HG02970 (cell line): ENCODE measurements around the gene GBP2.
"Not testable (repeated sequence)": the region's sequence is repeated elsewhere in the genome, so short reads cannot be mapped to it uniquely, and the experiment has no call there.

Source experiments
- ATAC-seq: cut with Tn5 transposase; IDR thresholded peaks from one replicate; pipeline ENCODE4 v1.9.1; 2021; ENCODE audit warnings: mild to moderate bottlenecking, moderate library complexity, moderate number of reproducible peaks; ENCODE audit not compliant: unreplicated experiment, low FRiP score

GBP2 gene

DNA sequence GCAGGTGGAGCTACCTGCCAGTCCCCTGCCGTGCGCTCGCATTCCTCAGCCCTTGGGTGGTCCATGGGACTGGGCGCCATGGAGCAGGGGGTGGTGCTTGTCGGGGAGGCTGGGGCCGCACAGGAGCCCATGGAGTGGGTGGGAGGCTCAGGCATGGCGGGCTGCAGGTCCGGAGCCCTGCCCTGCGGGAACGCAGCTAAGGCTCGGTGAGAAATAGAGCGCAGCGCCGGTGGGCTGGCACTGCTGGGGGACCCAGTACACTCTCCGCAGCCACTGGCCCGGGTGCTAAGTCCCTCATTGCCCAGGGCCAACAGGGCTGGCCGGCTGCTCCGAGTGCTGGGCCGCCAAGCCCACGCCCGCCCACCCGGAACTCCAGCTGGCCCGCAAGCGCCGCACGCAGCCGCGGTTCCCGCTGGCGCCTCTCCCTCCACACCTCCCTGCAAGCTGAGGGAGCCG, 2.1 kb upstream of the GBP2 start:
- not testable (repeated sequence) for ATAC-seq

GRCh38 chr1:89126602-89127565, 970 bp upstream of the GBP2 start:
- not testable (repeated sequence) for ATAC-seq

GRCh38 chr1:89125240-89125912, 538 bp downstream of the GBP2 start:
- ATAC-seq: no peak

DNA sequence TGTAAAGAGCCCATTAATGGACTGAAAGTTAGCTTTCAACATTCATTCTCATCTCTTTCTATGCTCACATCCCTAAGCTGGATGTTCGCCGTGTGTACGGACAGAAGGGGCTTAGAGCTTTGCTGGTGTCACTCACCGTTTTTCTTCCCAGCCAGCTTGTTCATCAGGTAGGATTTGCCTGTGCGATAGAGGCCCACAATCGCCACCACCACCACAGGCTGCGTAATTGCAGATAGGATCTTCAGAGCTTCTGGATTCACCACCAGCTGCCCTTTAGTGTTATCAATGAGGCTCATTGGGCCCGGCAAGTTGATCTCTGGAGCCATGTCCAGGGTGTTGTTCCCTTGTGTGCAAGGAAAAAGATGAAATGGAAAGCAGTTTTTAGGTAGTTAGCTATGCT, 4.3 kb downstream of the GBP2 start:
- ATAC-seq: no peak

- no peak for ATAC-seq
Observed at GRCh38 chr1:89114662-89115061, 11.3 kb downstream of the GBP2 start.

- ATAC-seq: no peak
Observed at GRCh38 chr1:89112871-89113613, 12.9 kb downstream of the GBP2 start.

GRCh38 chr1:89104687-89105086, 21.2 kb downstream of the GBP2 start:
- ATAC-seq: no peak

DNA sequence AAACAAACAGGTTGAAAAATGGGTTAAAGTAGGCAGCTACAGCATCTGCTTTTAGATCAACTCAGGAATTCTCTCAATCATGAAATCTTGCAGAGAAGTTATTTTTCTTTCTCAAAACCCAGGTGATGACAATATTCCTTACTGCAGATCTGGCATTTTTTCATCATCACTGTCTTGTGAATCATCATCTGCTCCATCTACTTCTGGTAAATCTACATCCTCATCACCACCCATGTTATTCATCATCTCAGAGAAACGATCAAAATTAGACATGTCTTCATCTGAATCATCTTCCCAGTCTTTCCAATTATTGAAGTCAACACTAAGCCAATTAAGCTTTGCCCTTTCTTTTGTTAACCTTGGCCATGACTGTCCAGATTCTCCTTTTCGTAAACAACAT, 21.8 kb downstream of the GBP2 start:
- ATAC-seq: no peak

- no peak for ATAC-seq
Observed at GRCh38 chr1:89102021-89102420, 23.9 kb downstream of the GBP2 start.

- ATAC-seq: no peak
Observed at GRCh38 chr1:89100412-89100811, 25.5 kb downstream of the GBP2 start.

GRCh38 chr1:89098857-89099256, 27.1 kb downstream of the GBP2 start:
- ATAC-seq: no peak

- no peak for ATAC-seq
Observed at GRCh38 chr1:89095737-89096136, 30.2 kb downstream of the GBP2 start.

- no peak for ATAC-seq
Observed at GRCh38 chr1:89089962-89090361, 36.0 kb downstream of the GBP2 start.

DNA sequence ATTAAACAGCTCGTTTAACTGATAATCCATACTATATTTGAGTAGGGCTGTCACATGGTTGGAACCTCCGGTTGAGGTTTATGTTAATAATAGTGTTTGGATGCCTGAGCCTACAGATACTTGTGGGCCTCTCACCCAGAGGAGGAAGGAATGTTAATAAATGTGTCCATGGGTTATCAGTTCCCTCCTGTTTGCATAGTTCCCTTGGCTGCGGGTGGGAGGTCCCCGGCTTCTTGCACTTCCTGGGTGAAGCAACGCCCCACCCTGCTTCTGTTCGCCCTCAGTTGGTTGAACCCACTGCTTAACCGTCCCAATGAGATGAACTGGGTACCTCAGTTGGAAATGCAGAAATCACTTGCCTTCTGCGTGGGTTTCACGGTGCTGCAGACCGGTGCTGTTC, 37.3 kb downstream of the GBP2 start:
- ATAC-seq: no peak

GRCh38 chr1:89087241-89087640, 38.7 kb downstream of the GBP2 start:
- no peak for ATAC-seq

DNA sequence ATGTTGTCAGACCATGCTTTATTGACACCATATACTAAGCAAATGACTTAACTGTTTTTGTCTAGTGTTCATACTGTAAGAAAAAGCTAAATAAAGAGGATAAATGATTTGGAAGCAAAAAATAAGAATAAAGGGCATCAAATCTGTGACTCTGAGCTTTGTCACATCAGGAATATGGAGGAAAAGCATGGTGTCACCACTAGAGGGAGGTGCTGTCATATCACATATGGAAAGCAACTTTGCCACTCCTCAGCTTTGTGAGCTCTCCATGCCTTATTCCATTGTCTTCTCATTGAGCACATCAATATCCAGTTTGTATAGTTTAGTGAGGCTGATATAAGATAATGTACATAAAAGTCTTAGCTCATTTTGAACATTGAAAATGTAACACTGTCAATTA, 40.1 kb downstream of the GBP2 start:
- no peak for ATAC-seq

DNA sequence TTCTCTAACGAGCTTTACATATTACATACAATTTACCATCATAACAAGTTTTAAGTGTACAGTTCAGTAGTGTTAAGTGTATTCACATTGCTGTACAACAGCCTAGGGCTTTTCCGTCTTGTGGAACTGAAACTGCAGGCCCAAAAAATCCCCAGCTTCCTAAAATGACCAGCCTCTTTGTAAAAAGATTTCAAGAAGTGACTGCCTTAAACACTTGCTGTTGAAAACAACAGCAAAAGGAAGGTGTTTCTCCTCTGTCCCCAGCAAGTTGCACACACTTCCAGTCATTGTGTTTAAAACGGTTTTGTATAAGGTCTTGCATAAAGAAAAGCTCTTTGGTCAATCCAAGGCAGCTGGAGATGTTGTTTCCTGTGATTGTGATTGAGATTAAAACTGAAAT, 44.9 kb downstream of the GBP2 start:
- no peak for ATAC-seq

GRCh38 chr1:89080068-89080467, 45.8 kb downstream of the GBP2 start:
- ATAC-seq: not testable (repeated sequence)

GRCh38 chr1:89072466-89073065, 53.3 kb downstream of the GBP2 start:
- not testable (repeated sequence) for ATAC-seq

GRCh38 chr1:89070509-89070908, 55.4 kb downstream of the GBP2 start:
- no peak for ATAC-seq
